ENCODE results near the gene TOE1. TPM values are rescaled to one million over a fixed set of nuclear protein-coding genes. Genes with fewer than 3 reads are reported as not detected.

Gene TOE1
- 13.9 TPM for total RNA-seq

DNA sequence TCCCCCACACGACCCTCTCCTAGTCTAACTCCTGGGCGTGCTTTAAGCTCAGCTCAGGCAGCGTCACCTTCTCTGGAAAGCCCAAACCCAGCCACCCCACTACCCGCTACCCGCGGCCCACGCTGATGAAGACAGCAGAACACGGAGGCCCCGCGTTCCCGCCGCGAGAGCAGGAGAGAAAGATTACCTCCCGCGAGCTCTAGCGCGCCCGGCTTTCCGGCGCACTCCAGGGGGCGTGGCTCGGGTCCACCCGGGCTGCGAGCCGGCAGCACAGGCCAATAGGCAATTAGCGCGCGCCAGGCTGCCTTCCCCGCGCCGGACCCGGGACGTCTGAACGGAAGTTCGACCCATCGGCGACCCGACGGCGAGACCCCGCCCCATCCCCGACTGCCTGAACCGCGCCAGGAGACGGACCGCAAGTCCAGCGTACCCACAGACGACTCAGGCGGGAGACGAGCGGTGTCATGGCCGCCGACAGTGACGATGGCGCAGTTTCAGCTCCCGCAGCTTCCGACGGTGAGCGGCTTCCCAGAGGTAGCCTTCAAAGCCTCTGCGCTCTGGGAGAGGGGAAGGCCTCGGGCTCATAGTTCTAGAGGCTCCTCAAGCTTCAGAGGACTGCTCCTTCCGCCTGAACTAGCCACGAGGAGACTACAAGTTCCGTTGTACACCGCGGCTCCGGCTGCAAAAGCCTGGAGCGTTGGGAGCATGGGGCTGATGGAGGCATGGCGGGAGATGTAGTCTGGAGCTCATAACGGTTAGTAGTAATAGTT, at the start of gene TOE1, which contains the start of gene MUTYH:
Gene TOE1, plus strand, starts transcription at position 382 of the 770 bp plus-strand sequence. Its CDS starts 83 bp downstream, at position 465.
Gene MUTYH, minus strand, starts transcription at position 652 of the 770 bp plus-strand sequence. CDS start 5,935 bp downstream, outside the sequence.

DNA sequence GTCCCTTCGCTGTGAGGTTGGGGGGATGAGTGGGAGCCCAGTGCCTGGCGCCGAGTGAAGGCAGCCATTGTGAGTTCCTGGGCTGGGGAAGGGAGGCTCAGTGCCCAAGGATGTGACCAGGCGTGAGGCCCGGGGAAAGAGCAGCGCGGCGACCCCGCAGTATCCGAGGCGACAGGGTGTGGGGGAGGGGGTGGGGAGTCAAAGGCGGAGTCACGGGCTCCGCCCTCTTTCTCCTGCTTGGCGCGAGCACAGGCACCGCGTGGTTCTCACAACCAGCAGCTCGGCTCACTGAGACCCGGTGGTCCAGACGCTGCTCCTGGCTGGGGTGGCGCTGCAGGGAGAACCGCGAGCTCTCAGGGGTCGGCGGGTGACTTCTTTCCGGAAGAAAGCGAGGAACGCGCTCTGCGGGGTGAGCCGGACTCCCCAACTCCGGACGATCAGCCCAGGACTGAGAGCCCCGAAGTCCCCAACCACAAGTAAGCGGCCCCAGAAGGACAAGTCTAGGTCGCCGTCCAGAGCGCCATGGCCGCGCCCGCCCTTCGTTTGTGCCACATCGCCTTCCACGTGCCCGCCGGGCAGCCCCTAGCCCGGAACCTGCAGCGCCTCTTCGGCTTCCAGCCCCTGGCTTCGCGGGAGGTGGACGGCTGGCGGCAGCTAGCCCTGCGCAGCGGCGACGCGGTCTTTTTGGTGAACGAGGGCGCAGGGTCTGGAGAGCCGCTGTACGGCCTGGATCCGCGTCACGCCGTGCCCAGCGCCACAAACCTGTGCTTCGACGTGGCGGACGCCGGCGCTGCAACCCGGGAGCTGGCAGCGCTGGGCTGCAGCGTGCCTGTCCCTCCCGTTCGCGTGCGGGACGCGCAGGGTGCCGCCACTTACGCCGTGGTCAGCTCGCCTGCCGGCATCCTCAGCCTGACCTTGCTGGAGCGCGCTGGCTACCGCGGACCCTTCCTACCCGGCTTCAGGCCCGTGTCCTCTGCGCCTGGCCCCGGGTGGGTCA, 13.0 kb upstream of the TOE1 start, which contains the start of gene HPDL:
Gene HPDL, plus strand, starts transcription at position 269 of the 997 bp plus-strand sequence. Its CDS starts 254 bp downstream, at position 523.

Other genes starting within 250 kb of the TOE1 start
- 23.0 TPM for gene ZSWIM5, start 133.6 kb upstream of the TOE1 start, total RNA-seq
- gene HPDL, start 13.3 kb upstream of the TOE1 start, total RNA-seq, result 1.4 TPM
- 27.1 TPM for gene MUTYH, start 270 bp downstream of the TOE1 start, total RNA-seq
- gene TESK2, start 151.0 kb downstream of the TOE1 start, total RNA-seq, result 4.8 TPM
- gene CCDC163, start 159.9 kb downstream of the TOE1 start, total RNA-seq, result 0.66 TPM
- 2.0 TPM for gene MMACHC, start 160.1 kb downstream of the TOE1 start, total RNA-seq
- gene PRDX1, start 181.7 kb downstream of the TOE1 start, total RNA-seq, result 174 TPM
- gene AKR1A1, start 210.7 kb downstream of the TOE1 start, total RNA-seq, result 57.1 TPM
- gene NASP, start 243.9 kb downstream of the TOE1 start, total RNA-seq, result 130 TPM

All from camera-type eye (tissue), 1 donor.